ENCODE data around the gene PTPRF.

The PTPRF gene

DNA sequence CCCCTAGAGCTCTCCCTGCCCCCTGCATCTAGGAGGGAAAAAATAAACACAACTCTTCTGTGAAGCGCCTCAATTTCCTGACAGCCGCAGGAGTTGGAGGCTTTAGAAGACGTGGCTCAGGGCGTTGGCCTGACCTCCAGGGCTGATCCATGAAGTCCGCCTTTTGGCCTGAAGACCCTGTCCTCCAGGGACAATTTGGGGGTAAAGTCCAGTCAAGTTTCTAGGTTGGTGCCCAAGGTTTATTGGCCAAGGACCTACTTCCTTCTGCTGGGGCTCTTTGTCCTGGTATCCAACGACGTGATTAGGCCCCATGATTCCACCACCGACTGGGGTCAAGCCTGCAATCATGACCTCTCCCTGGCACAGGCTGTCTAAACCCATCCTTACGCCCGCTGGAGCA lies 54.9 kb downstream of the PTPRF start:
- TF ChIP-seq, protein P1, sequence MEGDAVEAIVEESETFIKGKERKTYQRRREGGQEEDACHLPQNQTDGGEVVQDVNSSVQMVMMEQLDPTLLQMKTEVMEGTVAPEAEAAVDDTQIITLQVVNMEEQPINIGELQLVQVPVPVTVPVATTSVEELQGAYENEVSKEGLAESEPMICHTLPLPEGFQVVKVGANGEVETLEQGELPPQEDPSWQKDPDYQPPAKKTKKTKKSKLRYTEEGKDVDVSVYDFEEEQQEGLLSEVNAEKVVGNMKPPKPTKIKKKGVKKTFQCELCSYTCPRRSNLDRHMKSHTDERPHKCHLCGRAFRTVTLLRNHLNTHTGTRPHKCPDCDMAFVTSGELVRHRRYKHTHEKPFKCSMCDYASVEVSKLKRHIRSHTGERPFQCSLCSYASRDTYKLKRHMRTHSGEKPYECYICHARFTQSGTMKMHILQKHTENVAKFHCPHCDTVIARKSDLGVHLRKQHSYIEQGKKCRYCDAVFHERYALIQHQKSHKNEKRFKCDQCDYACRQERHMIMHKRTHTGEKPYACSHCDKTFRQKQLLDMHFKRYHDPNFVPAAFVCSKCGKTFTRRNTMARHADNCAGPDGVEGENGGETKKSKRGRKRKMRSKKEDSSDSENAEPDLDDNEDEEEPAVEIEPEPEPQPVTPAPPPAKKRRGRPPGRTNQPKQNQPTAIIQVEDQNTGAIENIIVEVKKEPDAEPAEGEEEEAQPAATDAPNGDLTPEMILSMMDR (IDR thresholded peaks at IDR 0.05; ENCODE audit: extremely low read depth, missing control alignments) = no peak
- DNase-seq (ENCODE audit: low spot score) = no peak

DNA sequence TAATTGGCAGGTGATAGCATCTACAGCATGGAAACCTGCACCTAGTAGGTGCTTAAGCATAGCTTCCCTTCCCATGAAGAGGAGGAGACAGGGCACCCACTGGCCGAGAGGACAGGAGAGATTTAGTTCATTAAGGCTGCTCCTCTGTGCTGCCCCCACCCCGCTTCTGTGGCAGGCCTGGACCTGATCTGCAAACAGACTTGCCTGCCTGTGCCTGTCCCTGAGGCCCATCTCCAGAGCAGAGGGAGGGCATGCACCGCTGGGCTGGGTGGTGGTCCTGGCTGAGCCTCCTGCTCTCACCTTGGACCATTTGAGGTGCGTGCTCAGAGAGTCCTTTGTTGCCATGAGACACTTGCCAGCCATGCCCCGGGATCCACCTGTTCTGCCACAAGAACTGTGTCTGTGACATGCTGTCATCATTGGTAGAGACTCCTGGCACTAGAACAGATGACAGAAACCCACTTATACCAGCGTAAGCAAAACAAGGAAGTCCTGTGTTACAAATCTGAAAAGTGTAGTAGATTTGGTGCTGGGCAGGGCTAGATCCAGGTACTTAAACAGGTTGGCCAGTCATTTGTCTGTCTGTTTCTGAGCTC lies 55.6 kb downstream of the PTPRF start:
- TF ChIP-seq, protein P1 (IDR thresholded peaks at IDR 0.05; ENCODE audit: extremely low read depth, missing control alignments) = no peak
- no peak for DNase-seq (ENCODE audit: low spot score)

- TF ChIP-seq, protein P1 (IDR thresholded peaks at IDR 0.05; ENCODE audit: extremely low read depth, missing control alignments) = no peak
- DNase-seq (ENCODE audit: low spot score) = no peak
Measured at GRCh38 chr1:43587001-43587400, 56.3 kb downstream of the PTPRF start.

DNA sequence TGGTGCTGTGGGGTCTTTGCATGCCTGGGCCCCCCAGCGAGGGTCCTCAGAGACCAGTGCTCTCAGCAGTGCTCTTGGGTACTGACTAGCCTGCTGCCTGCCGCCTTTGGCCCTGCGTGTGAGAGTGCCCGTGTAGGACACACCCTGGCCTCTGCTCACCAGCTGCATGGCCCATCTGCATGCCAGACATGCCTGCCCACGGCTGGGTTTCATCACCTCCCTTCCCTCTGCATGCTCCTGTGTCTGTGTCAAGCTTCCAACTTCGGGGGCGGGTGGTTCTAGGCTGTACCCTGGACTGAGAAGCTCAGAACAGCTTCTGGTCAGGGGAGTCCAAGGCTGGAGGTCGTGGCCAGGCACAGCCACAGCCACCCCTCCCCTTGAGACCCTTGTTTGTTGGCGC lies 56.9 kb downstream of the PTPRF start:
- TF ChIP-seq, protein P1 (IDR thresholded peaks at IDR 0.05; ENCODE audit: extremely low read depth, missing control alignments) = no peak
- no peak for DNase-seq (ENCODE audit: low spot score)

GRCh38 chr1:43588592-43588991 lies 57.9 kb downstream of the PTPRF start:
- TF ChIP-seq, protein P1 (IDR thresholded peaks at IDR 0.05; ENCODE audit: extremely low read depth, missing control alignments) = no peak
- DNase-seq (ENCODE audit: low spot score) = no peak

- TF ChIP-seq, protein P1 (IDR thresholded peaks at IDR 0.05; ENCODE audit: extremely low read depth, missing control alignments) = no peak
- no peak for DNase-seq (ENCODE audit: low spot score)
Measured at GRCh38 chr1:43590388-43590925, 59.8 kb downstream of the PTPRF start.

- no peak for DNase-seq (ENCODE audit: low spot score)
- TF ChIP-seq, protein P1 (IDR thresholded peaks at IDR 0.05; ENCODE audit: extremely low read depth, missing control alignments) = no peak
Measured at GRCh38 chr1:43591181-43591580, 60.5 kb downstream of the PTPRF start.

Measured in GM20000 (cell line).